Thyroid gland (tissue), 4 donors: Measurements from ENCODE around the gene ARHGEF4.

ENCODE experiments used
- CTCF ChIP-seq, 6 experiments: fragments of 200-600 bp in 3 of 6; fragments of 450-650 bp in 3 of 6; sonication (generic) in 3 of 6; IDR thresholded peaks; one replicate each; pipeline ENCODE4 v1.5.1; 2016 to 2019; ENCODE audit warnings: antibody characterized with exemption in 6 of 6, mild to moderate bottlenecking in 2 of 6, inconsistent platforms in 1 of 6, moderate library complexity in 1 of 6
- POLR2A ChIP-seq, 2 donors: fragments of 450-650 bp; IDR thresholded peaks; one replicate each; pipeline ENCODE4 v1.6.1; 2017; ENCODE audit warnings: antibody characterized with exemption in 2 of 2, mild to moderate bottlenecking in 2 of 2, moderate library complexity in 1 of 2

- no peak for TF ChIP-seq CTCF (IDR thresholded peaks at IDR 0.05)
- no peak for TF ChIP-seq POLR2A (IDR thresholded peaks at IDR 0.05)
Observed at GRCh38 chr2:131029812-131030211, 193.1 kb downstream of the ARHGEF4 start.
